B cell (primary cell): ENCODE data around the gene MYL6B. TPM values are rescaled to one million over a fixed set of nuclear protein-coding genes. Genes with fewer than 3 reads are reported as not detected.
A peak's percentile ranks its signal among the peaks of the same experiment; 100 is the strongest.

Experiments
- ATAC-seq: fragments of 200-7000 bp; cut with Tn5 transposase; one replicate; pipeline ENCODE4 v1.10.0; 2021; ENCODE audit warnings: low read depth, mild to moderate bottlenecking, moderate number of reproducible peaks, moderate library complexity
- CTCF ChIA-PET: fragments of 350-600 bp; sonication (Branson Sonifier 250); formaldehyde crosslinking; loops from one replicate; lab custom pipeline; 2021; ENCODE audit warnings: antibody characterized with exemption, inconsistent platforms; lab: Charles Lee
- POLR2A ChIA-PET: fragments of 350-600 bp; sonication (Branson Sonifier 250); formaldehyde crosslinking; loops from one replicate; lab custom pipeline; 2021; ENCODE audit warnings: antibody characterized with exemption; lab: Charles Lee
- DNase-seq: peaks from one replicate; pipeline ENCODE4 v3.0.0; 2013
- H2AFZ ChIP-seq: 2 replicates; pipeline ENCODE4 v1.6.1; 2012; ENCODE audit warnings: mild to moderate bottlenecking, low read depth, low read length; ENCODE audit not compliant: insufficient read depth, poor library complexity, severe bottlenecking
- H3K27ac ChIP-seq, 2 donors: 1 replicate in 1 of 2; 2 replicates in 1 of 2; pipeline ENCODE4 v1.5.1; 2012 to 2013; ENCODE audit warnings: low read length in 2 of 2, mild to moderate bottlenecking in 2 of 2, moderate library complexity in 1 of 2
- H3K27me3 ChIP-seq, 4 experiments: fragments of 200-600 bp in 1 of 4; sonication (generic) in 1 of 4; replicated peaks in 1 of 4; 1 replicate in 2 of 4; 2 replicates in 2 of 4; pipeline versions ENCODE4 v1.6.1 to v1.7.0; 2013 to 2016; ENCODE audit warnings: low read length in 3 of 4, mild to moderate bottlenecking in 2 of 4, mixed read lengths in 1 of 4, moderate library complexity in 1 of 4; ENCODE audit not compliant: insufficient read depth in 4 of 4, control insufficient read depth in 3 of 4; ENCODE audit errors: control extremely low read depth in 1 of 4
- H3K36me3 ChIP-seq, 2 experiments: replicated peaks in 1 of 2; 1 replicate in 1 of 2; 2 replicates in 1 of 2; pipeline versions ENCODE4 v1.6.1 to v1.7.1; 2013; ENCODE audit warnings: low read length in 1 of 2; ENCODE audit not compliant: insufficient read depth in 2 of 2, control insufficient read depth in 1 of 2; ENCODE audit errors: control extremely low read depth in 1 of 2, extremely low read depth in 1 of 2
- H3K4me1 ChIP-seq, 2 donors: fragments of 200-600 bp in 1 of 2; sonication (generic) in 1 of 2; 1 replicate in 1 of 2; 2 replicates in 1 of 2; pipeline versions ENCODE4 v1.5.1 to v1.6.1; 2013 to 2017; ENCODE audit warnings: low read length in 2 of 2; ENCODE audit not compliant: control insufficient read depth in 2 of 2, insufficient read depth in 2 of 2
- H3K4me2 ChIP-seq: replicated peaks from 2 replicates; pipeline ENCODE3; 2012; ENCODE audit warnings: mild to moderate bottlenecking, low read depth, low read length; ENCODE audit not compliant: poor library complexity, severe bottlenecking
- H3K4me3 ChIP-seq, 5 experiments: fragments of 200-600 bp in 1 of 5; sonication (generic) in 1 of 5; 1 replicate in 3 of 5; 2 replicates in 2 of 5; pipeline versions ENCODE4 v1.5.1 to v1.7.0; 2011 to 2016; ENCODE audit warnings: low read length in 4 of 5, mild to moderate bottlenecking in 4 of 5, low read depth in 2 of 5, control low read depth in 1 of 5, moderate library complexity in 1 of 5; ENCODE audit not compliant: insufficient read depth in 1 of 5; ENCODE audit errors: control extremely low read depth in 1 of 5, extremely low read depth in 1 of 5
- H3K79me2 ChIP-seq: fragments of 200-600 bp; sonication (generic); one replicate; pipeline ENCODE4 v1.6.0; 2016; ENCODE audit warnings: low read length; ENCODE audit not compliant: control insufficient read depth, insufficient read depth
- H3K9ac ChIP-seq: fragments of 200-600 bp; sonication (generic); 2 replicates; pipeline ENCODE4 v1.6.1; 2017; ENCODE audit warnings: mild to moderate bottlenecking, low read length, moderate library complexity
- H3K9me3 ChIP-seq, 3 donors: one replicate each; pipeline versions ENCODE4 v1.6.1 to v1.7.1; 2013; ENCODE audit warnings: low read length in 2 of 3; ENCODE audit not compliant: control insufficient read depth in 2 of 3, insufficient read depth in 1 of 3; ENCODE audit errors: control extremely low read depth in 1 of 3
- H4K20me1 ChIP-seq: 2 replicates; pipeline ENCODE4 v1.6.0; 2012; ENCODE audit warnings: mild to moderate bottlenecking, low read length; ENCODE audit not compliant: insufficient read depth, control insufficient read depth, poor library complexity, severe bottlenecking
- H3K27ac Mint-ChIP-seq: one replicate; pipeline ENCODE4 v1.8.0; 2021; ENCODE audit warnings: mixed read lengths
- H3K27me3 Mint-ChIP-seq: one replicate; pipeline ENCODE4 v1.8.0; 2021; ENCODE audit warnings: mixed read lengths
- H3K4me1 Mint-ChIP-seq: one replicate; pipeline ENCODE4 v1.8.0; 2021; ENCODE audit warnings: mixed read lengths
- H3K4me3 Mint-ChIP-seq: one replicate; pipeline ENCODE4 v1.8.0; 2021; ENCODE audit warnings: mixed read lengths
- H3K9me3 Mint-ChIP-seq: one replicate; pipeline ENCODE4 v1.8.0; 2022; ENCODE audit warnings: mixed read lengths; ENCODE audit not compliant: insufficient read depth
- EZH2 ChIP-seq: IDR thresholded peaks from 2 replicates; pipeline ENCODE4 v1.6.1; 2012; ENCODE audit warnings: borderline replicate concordance, low read depth, mild to moderate bottlenecking, moderate library complexity, low read length; ENCODE audit not compliant: insufficient read depth, poor library complexity, severe bottlenecking
- WGBS: methylation state at CpG from one replicate; pipeline ENCODE4 v1.1.5; 2013; ENCODE audit warnings: missing lambda C conversion rate; ENCODE audit not compliant: insufficient coverage; 5-methylcytosine and 5-hydroxymethylcytosine counted together
- intact Hi-C: fragments of 100-400 bp; cut with micrococcal nuclease; formaldehyde crosslinking; loops from one replicate; pipeline ENCODE4 v1.10.0; 2022
- polyA plus RNA-seq: library from polyadenylated mRNA; depleted of rRNA; stranded (reverse); fragments of >200 nt; gene quantifications from 2 replicates; pipeline ENCODE4 v1.2.3, GENCODE V29; 2012
- total RNA-seq, 2 donors: library from RNA; stranded (reverse); fragments of 120-200 nt in 1 of 2; gene quantifications; 1 replicate in 1 of 2; 2 replicates in 1 of 2; pipeline versions ENCODE4 v1.2.3 to v1.2.4, GENCODE V29; 2013 to 2022
- TF ChIP-seq, protein P1 (sequence below): fragments of 200-600 bp; IDR thresholded peaks from one replicate; pipeline ENCODE4 v1.8.0; 2022; ENCODE audit warnings: antibody characterized with exemption, mild to moderate bottlenecking

Gene MYL6B
- total and polyA plus RNA-seq, 2 donors (not counting 1 experiment from before 2014, with no cell fraction given), result 25.7 to 27.8 TPM

- Histone ChIP-seq H3K79me2 (peaks cover 12% of the 10 kb centered on the region), H2AFZ (no peak overlapping the region), H4K20me1 (peaks cover 6% of the 10 kb centered on the region), H3K4me3 (no peak overlapping the region), H3K36me3 (peaks cover 3 to 58% of the 10 kb centered on the region in 2 experiments), H3K9me3 (no peaks in the 10 kb centered on the region), H3K4me2 (no peak overlapping the region), H3K27me3 (no peaks in the 10 kb centered on the region), H3K4me1 (peaks cover 9 to 18% of the 10 kb centered on the region in 2 donors), H3K9ac (no peak overlapping the region), H3K27ac (peak overlapping the region in 1 of 2 donors; percentile 65)
- ChIA-PET CTCF (interaction anchor here (0.6 to 7.6 kb wide), 19 partner anchors 9 to 490 kb away, joined by 3 to 126 read pairs (median 4); partner anchors contain the start of genes ANKRD52, CNPY2, COQ10A and NABP2), POLR2A (interaction anchor here (0.5 to 4.9 kb wide), 3 partner anchors 15 to 55 kb away, joined by 3 to 65 read pairs (median 6); partner anchors contain the start of genes RNF41 and SMARCC2)
- Mint-ChIP-seq H3K27me3 (no peaks in the 10 kb centered on the region), H3K4me1 (peaks cover 47% of the 10 kb centered on the region), H3K27ac (peak overlapping the region; percentile 89), H3K9me3 (no peaks in the 10 kb centered on the region), H3K4me3 (no peak overlapping the region)
- no peak for TF ChIP-seq EZH2
- TF ChIP-seq, protein P1, sequence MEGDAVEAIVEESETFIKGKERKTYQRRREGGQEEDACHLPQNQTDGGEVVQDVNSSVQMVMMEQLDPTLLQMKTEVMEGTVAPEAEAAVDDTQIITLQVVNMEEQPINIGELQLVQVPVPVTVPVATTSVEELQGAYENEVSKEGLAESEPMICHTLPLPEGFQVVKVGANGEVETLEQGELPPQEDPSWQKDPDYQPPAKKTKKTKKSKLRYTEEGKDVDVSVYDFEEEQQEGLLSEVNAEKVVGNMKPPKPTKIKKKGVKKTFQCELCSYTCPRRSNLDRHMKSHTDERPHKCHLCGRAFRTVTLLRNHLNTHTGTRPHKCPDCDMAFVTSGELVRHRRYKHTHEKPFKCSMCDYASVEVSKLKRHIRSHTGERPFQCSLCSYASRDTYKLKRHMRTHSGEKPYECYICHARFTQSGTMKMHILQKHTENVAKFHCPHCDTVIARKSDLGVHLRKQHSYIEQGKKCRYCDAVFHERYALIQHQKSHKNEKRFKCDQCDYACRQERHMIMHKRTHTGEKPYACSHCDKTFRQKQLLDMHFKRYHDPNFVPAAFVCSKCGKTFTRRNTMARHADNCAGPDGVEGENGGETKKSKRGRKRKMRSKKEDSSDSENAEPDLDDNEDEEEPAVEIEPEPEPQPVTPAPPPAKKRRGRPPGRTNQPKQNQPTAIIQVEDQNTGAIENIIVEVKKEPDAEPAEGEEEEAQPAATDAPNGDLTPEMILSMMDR, result peak; percentile 63
- no peak for ATAC-seq
- DNase-seq, result peak; percentile 65
- intact Hi-C loops, result loop anchor here (1.0 to 5.0 kb wide), 3 partner anchors 18 to 261 kb away; partner anchors contain the start of genes ANKRD52, NABP2 and SPRYD4
- 91% methylated on average over 10 of the region's 14 CpGs for WGBS
These were observed 54.2 kb downstream of the MYL6B start for GRCh38 chr12:56206452-56207166.

Other genes with a start within 250 kb of the MYL6B start
- gene PYM1, start 224.7 kb upstream of the MYL6B start, total RNA-seq, result 38.3 and 39.2 TPM in 2 replicates
- 17.9 and 22.5 TPM in 2 replicates for gene PYM1, start 224.7 kb upstream of the MYL6B start, polyA plus RNA-seq
- 238 and 239 TPM in 2 replicates for gene DGKA, start 221.4 kb upstream of the MYL6B start, total RNA-seq
- gene DGKA, start 221.4 kb upstream of the MYL6B start, polyA plus RNA-seq, result 269 and 302 TPM in 2 replicates
- gene PMEL, start 186.5 kb upstream of the MYL6B start, total RNA-seq, result 0.32 and 0.90 TPM in 2 replicates
- gene PMEL, start 186.5 kb upstream of the MYL6B start, polyA plus RNA-seq, result 0.13 and 0.46 TPM in 2 replicates
- gene CDK2, start 185.8 kb upstream of the MYL6B start, total RNA-seq, result 32.7 and 32.8 TPM in 2 replicates
- gene CDK2, start 185.8 kb upstream of the MYL6B start, polyA plus RNA-seq, result 10.8 and 21.7 TPM in 2 replicates
- gene RAB5B, start 178.5 kb upstream of the MYL6B start, total RNA-seq, result 96.1 and 111 TPM in 2 replicates
- 34.9 and 42.1 TPM in 2 replicates for gene RAB5B, start 178.5 kb upstream of the MYL6B start, polyA plus RNA-seq
- 6.3 and 7.5 TPM in 2 replicates for gene SUOX, start 155.3 kb upstream of the MYL6B start, total RNA-seq
- 3.1 and 3.4 TPM in 2 replicates for gene SUOX, start 155.3 kb upstream of the MYL6B start, polyA plus RNA-seq
- 7.6 and 8.9 TPM in 2 replicates for gene IKZF4, start 131.5 kb upstream of the MYL6B start, total RNA-seq
- gene IKZF4, start 131.5 kb upstream of the MYL6B start, polyA plus RNA-seq, result 2.3 and 2.4 TPM in 2 replicates
- gene RPS26, start 110.7 kb upstream of the MYL6B start, total RNA-seq, result 19.4 and 21.0 TPM in 2 replicates
- 549 and 2,188 TPM in 2 replicates for gene RPS26, start 110.7 kb upstream of the MYL6B start, polyA plus RNA-seq
- not detected in 2 replicates for gene ERBB3, start 72.4 kb upstream of the MYL6B start, total RNA-seq
- 0.06 and 0.10 TPM in 2 replicates for gene ERBB3, start 72.4 kb upstream of the MYL6B start, polyA plus RNA-seq
- 77.3 and 84.6 TPM in 2 replicates for gene PA2G4, start 48.0 kb upstream of the MYL6B start, total RNA-seq
- 53.4 and 56.7 TPM in 2 replicates for gene PA2G4, start 48.0 kb upstream of the MYL6B start, polyA plus RNA-seq
- 4,341 and 4,738 TPM in 2 replicates for gene RPL41, start 36.0 kb upstream of the MYL6B start, total RNA-seq
- gene RPL41, start 36.0 kb upstream of the MYL6B start, polyA plus RNA-seq, result 8,499 and 10,371 TPM in 2 replicates
- 21.7 and 25.5 TPM in 2 replicates for gene ZC3H10, start 34.3 kb upstream of the MYL6B start, total RNA-seq
- gene ZC3H10, start 34.3 kb upstream of the MYL6B start, polyA plus RNA-seq, result 3.3 and 4.7 TPM in 2 replicates
- gene ESYT1, start 24.3 kb upstream of the MYL6B start, total RNA-seq, result 151 and 154 TPM in 2 replicates
- 132 and 162 TPM in 2 replicates for gene ESYT1, start 24.3 kb upstream of the MYL6B start, polyA plus RNA-seq
- 645 and 675 TPM in 2 replicates for gene MYL6, start 5.8 kb downstream of the MYL6B start, total RNA-seq
- 711 and 892 TPM in 2 replicates for gene MYL6, start 5.8 kb downstream of the MYL6B start, polyA plus RNA-seq
- gene SMARCC2, start 36.9 kb downstream of the MYL6B start, total RNA-seq, result 195 and 198 TPM in 2 replicates
- 56.3 and 70.4 TPM in 2 replicates for gene SMARCC2, start 36.9 kb downstream of the MYL6B start, polyA plus RNA-seq
- gene RNF41, start 69.3 kb downstream of the MYL6B start, total RNA-seq, result 129 and 134 TPM in 2 replicates
- 107 and 113 TPM in 2 replicates for gene RNF41, start 69.3 kb downstream of the MYL6B start, polyA plus RNA-seq
- gene NABP2, start 71.8 kb downstream of the MYL6B start, total RNA-seq, result 12.4 and 14.9 TPM in 2 replicates
- gene NABP2, start 71.8 kb downstream of the MYL6B start, polyA plus RNA-seq, result 13.1 and 16.1 TPM in 2 replicates
- 0.41 and 0.69 TPM in 2 replicates for gene SLC39A5, start 77.5 kb downstream of the MYL6B start, total RNA-seq
- gene SLC39A5, start 77.5 kb downstream of the MYL6B start, polyA plus RNA-seq, result 0.92 and 0.97 TPM in 2 replicates
- gene ANKRD52, start 105.8 kb downstream of the MYL6B start, total RNA-seq, result 46.5 and 54.6 TPM in 2 replicates
- 16.3 and 17.9 TPM in 2 replicates for gene ANKRD52, start 105.8 kb downstream of the MYL6B start, polyA plus RNA-seq
- gene COQ10A, start 114.4 kb downstream of the MYL6B start, total RNA-seq, result 73.5 and 76.3 TPM in 2 replicates
- gene COQ10A, start 114.4 kb downstream of the MYL6B start, polyA plus RNA-seq, result 73.6 and 84.5 TPM in 2 replicates
- 151 and 154 TPM in 2 replicates for gene CS, start 147.7 kb downstream of the MYL6B start, total RNA-seq
- 114 and 157 TPM in 2 replicates for gene CS, start 147.7 kb downstream of the MYL6B start, polyA plus RNA-seq
- gene CNPY2, start 163.4 kb downstream of the MYL6B start, total RNA-seq, result 89.0 and 91.2 TPM in 2 replicates
- gene CNPY2, start 163.4 kb downstream of the MYL6B start, polyA plus RNA-seq, result 52.9 and 61.9 TPM in 2 replicates
- gene PAN2, start 181.4 kb downstream of the MYL6B start, total RNA-seq, result 216 and 230 TPM in 2 replicates
- gene PAN2, start 181.4 kb downstream of the MYL6B start, polyA plus RNA-seq, result 211 and 266 TPM in 2 replicates
- 18.5 and 20.5 TPM in 2 replicates for gene IL23A, start 186.3 kb downstream of the MYL6B start, total RNA-seq
- gene IL23A, start 186.3 kb downstream of the MYL6B start, polyA plus RNA-seq, result 24.9 and 32.6 TPM in 2 replicates
- gene STAT2, start 207.5 kb downstream of the MYL6B start, total RNA-seq, result 298 and 309 TPM in 2 replicates
- 252 and 261 TPM in 2 replicates for gene STAT2, start 207.5 kb downstream of the MYL6B start, polyA plus RNA-seq
- gene APOF, start 210.3 kb downstream of the MYL6B start, total RNA-seq, result not detected in 2 replicates
- gene APOF, start 210.3 kb downstream of the MYL6B start, polyA plus RNA-seq, result not detected in 2 replicates